HK-2 (cell line): ENCODE results near the gene DGCR8.
A peak's percentile ranks its signal among the peaks of the same experiment; 100 is the strongest.

Experiments
- DNase-seq: peaks from one replicate; pipeline ENCODE4 v3.0.0-alpha.2; 2018; ENCODE audit not compliant: unreplicated experiment

The DGCR8 gene

GRCh38 chr22:20079745-20080444, at the start of gene DGCR8:
DGCR8 (plus strand) TSS chr22:20080241; CDS start chr22:20085964, 5,723 bp downstream.
- DNase-seq, result peak; percentile 90

GRCh38 chr22:20031732-20032406, 48.2 kb upstream of the DGCR8 start:
- DNase-seq, result no peak

DNA sequence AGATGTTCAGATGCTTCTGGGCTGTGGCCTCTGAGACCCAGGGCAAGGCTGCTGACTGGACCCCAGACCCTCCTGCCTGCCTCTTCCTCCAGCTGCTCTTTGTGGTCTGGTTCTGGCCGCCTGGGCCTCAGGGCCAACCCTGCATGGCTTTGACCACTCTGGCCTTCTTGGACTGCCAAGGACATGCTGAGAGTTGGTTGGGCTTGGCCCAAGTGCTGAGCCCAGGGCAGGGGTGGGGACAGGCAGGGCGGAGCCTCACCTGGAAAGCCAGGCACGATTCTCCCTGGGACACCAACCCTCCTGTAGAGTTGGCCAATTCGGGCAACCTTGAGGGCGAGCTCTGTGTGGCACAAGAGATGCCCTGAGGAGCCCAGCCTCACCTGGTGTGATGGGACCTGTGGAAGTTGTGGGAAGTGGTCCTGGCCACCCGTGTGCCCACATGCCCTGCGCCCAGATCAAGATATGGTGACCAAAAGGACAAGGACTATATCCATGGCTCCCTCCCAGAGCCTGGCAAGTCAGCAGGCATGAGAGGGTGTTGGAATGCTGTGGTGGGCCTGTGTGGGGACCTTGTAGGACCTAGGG, 47.5 kb upstream of the DGCR8 start:
- DNase-seq, result no peak

GRCh38 chr22:20033045-20033706, 46.9 kb upstream of the DGCR8 start:
- DNase-seq, result no peak

DNA sequence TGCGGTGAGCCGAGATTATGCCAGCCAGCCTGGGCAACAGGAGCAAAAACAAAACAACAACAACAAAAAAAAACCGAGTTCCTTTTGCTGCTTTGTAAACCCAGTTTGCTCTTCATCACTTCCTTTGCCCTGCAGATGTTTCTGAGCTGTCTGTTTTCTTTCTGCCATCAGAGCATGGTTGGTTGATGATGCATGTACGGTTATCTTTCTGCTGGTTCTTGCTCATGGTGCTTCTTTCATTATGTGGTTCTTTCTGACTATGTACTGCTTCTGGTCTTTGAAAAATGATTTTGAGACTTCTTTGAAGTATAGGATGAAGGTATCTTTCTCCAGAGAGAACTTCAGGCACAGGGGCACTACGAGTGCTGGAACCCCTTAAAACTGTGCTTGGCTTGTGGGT, 45.9 kb upstream of the DGCR8 start:
- DNase-seq, result no peak

DNA sequence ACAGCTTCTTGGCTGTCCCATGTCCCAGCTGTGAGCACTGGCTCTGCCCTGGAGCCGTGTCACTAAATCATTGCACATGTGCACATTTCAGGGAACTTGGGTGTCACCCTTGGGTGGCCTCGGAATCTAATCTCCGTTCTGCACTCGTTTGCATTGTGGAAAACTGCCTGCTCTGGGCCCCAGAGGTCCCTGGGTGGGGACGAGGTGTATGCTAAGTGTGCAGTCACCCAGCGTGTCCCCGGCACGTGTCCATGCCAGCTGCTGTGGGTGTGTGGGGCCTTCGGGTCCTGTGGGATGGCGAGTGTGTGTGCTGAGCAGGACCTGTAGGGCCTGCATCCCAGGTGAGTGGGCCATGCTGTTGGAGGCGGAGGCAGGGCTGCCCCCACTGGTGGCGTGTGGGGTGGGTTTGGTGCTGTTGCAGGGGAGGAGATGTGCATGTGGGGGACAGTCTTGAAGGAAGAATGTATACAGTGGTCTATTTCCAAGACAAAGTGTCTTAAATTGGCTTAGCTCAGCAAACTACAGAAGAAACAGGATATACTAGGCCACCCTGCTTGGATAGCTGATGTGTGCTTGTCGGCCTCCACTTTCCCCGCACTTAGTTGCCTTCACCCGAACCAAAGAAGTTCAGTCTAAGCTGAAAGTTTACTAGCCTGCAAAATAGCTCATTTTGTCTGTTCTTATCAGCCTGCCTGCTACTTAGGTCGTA, 44.5 kb upstream of the DGCR8 start:
- no peak for DNase-seq

DNA sequence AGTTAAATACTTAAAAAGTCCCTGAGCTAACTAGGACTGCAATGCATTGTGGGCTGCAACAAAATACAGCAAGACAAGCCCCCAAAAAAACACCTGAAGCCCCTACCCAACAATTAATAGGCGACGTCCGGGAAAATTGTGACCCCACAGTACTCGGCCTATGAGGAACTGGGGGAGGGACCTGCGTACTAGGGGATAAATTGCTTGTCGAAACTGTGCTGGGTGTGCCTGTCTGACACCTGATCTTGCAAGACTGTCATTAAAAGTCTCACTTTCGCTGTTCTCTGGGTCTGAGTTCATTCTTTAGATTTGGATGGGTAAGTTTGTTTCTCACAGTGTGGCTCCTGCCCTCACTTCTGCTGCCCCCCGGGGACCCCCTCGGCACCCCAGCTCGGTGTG, 44.0 kb upstream of the DGCR8 start:
- DNase-seq, result no peak

- DNase-seq, result no peak
These were observed 43.3 kb upstream of the DGCR8 start for GRCh38 chr22:20036535-20037392.

DNA sequence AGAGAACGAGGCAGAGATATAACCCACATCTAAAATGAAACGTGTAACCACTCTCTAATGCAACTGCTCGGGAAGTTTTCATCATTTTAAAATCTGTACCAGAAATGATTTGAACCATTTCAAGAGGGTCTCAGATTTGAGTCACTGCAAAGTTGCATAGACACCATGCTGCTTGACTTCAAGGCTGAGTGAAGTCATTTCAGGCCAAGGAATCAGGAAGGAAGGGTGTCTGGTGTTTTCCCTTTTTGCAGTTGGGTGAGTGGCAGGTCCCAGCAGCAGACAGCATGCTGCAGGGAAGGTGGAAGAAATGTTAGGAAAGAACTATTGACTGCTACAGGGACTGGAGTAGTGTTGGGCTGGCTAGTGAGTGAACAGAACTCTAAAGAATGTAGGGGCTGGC, 42.6 kb upstream of the DGCR8 start:
- DNase-seq, result no peak

DNA sequence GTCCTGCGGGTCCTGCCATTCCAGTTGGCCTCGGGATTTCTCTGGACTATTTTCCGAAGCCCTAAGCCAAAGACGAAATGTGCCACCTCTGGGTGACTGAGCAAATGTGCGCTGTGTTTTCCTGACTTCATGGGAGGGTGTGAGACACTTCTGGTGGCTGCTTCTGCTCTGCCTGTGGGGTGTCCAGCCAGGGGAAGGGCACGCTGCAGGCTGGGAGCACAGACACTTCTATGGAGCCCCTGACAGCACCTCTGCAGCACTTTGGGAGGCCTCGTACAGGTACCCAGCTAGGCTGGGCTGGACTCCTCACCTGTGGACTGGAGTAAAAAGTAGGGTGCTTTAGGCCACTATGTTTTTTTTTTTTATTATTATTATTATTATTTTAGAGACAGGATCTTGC, 41.5 kb upstream of the DGCR8 start:
- no peak for DNase-seq

- no peak for DNase-seq
These were observed 40.2 kb upstream of the DGCR8 start for GRCh38 chr22:20039683-20040325.

GRCh38 chr22:20040327-20041200, 39.5 kb upstream of the DGCR8 start:
- DNase-seq, result no peak

GRCh38 chr22:20043057-20043996, 36.7 kb upstream of the DGCR8 start:
- no peak for DNase-seq

DNA sequence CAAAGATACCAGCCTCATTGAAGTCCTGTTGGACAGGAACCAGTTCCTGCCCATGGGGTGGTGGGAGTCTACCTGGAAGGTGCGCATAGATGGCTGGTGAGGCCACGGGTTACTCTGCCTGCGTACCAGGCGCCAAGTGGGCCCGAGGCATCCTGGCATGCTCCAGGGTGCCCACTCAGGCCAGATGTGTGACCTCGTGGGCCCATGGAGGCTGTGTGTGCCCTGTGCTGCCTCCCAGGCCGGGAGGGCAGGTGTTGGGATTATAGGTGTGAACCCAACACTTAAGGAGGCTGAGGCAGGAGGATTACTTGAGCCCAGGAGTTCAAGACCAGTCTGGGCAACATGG, 36.1 kb upstream of the DGCR8 start:
- no peak for DNase-seq

GRCh38 chr22:20044495-20045151, 35.4 kb upstream of the DGCR8 start:
- DNase-seq, result no peak

GRCh38 chr22:20046730-20047129, 33.3 kb upstream of the DGCR8 start:
- DNase-seq, result no peak

DNA sequence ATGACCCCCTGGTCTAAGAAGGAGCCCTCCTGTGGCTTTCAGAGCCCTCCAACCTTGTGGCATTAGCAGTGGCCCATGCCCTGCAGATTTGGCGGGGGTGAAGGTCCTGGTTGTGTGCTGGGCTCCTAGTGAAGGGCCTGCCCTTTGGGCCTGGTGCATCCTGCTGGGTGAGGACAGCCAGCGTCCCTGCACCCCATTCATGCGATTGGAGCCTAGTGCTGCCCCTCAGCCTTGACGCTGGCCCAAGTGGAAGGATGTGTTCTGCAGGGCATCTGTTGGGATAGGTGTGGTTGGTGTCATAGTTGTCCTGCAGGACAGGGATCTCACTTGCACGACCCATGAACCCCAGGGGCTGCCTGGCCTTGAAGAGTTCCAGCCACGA, 28.1 kb upstream of the DGCR8 start:
- no peak for DNase-seq
